Smooth muscle cell of the pulmonary artery (primary cell): ENCODE results near the gene FBLN5. TPM values are rescaled to one million over a fixed set of nuclear protein-coding genes. Genes with fewer than 3 reads are reported as not detected.

Experiments used
- total RNA-seq: library from RNA; depleted of rRNA; stranded (reverse); fragments of >200 nt; gene quantifications from 2 replicates; pipeline ENCODE4 v1.2.3, GENCODE V29; 2014

FBLN5 gene, protein sequence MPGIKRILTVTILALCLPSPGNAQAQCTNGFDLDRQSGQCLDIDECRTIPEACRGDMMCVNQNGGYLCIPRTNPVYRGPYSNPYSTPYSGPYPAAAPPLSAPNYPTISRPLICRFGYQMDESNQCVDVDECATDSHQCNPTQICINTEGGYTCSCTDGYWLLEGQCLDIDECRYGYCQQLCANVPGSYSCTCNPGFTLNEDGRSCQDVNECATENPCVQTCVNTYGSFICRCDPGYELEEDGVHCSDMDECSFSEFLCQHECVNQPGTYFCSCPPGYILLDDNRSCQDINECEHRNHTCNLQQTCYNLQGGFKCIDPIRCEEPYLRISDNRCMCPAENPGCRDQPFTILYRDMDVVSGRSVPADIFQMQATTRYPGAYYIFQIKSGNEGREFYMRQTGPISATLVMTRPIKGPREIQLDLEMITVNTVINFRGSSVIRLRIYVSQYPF
- total RNA-seq: 54.9 and 65.9 TPM in 2 replicates

DNA sequence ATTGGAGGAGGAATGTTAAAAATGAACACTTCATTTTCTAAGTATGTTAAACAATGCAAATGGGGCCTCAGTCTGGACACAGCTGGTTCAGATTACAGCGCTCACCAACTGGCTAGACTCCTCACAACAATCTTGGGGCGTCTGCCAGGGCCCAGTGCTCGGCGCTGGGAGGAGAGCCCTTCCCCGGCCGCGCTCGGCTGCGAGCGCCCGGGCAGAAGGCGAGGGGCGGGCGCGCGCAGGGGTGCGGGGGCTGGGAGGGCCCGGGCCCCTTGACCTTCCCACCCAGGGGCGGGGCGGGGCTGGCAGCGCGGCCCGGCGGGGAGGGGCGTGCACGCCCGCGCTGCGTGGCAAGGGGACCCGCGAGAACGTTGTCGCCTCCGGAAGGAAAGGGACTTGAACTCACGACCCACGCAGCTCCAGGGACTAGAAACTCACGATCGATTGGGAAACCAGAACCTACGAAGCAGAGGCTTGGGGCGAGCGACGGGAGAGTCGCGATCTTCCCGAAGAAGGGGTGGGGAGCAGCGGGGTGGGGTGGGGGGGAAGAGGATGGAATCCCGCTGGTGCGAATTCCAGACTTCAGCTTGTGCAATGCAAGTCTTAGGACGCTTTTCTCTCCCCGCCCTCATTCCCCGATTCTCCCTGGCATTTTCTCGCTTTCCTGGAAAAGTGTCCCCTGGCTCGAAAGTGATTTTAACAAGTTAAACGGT lies at the start of gene FBLN5:
FBLN5 (minus strand) TSS at position 220 of the 710 bp plus-strand sequence. CDS start 465 bp downstream, outside the sequence.

DNA sequence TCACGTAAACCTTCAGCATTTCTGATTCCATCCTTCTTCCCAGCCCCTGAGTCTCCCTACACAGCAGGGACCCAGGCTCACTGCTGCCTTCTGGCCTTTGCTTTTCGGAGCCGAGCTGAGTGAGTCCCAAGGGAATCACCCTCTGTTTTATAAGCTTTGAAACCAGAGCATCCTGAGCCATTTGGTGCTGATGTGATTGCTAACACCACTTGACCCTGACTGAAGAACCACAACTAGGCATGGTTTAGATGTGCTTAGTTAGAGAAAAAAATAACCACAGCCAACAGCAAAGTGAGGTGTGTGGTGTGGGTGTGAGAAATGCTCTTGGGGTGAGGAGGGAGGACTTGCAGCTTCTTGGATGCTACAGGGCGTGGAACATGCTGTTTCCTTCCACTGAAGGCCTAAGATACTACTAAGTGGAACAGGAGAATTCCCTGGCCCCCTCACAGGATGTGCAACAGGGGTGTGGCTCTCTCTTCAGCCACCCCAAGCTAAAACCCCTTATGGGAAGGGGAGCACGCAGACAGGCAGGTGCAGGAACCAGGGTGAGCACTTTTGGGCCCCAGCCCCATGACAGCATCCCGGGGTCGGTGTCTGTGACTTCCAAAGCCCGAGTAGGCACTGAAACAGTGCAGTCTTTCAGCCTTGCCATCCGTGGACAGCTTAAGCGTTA lies 80.0 kb downstream of the FBLN5 start, which contains the start of gene TC2N:
TC2N (minus strand) TSS at position 221 of the 673 bp plus-strand sequence. CDS start 53,767 bp downstream, outside the sequence.

Other genes starting within 250 kb of the FBLN5 start
- gene CATSPERB, start 215.6 kb downstream of the FBLN5 start, total RNA-seq: not detected in 2 replicates
- 0.26 and 0.50 TPM in 2 replicates for gene TC2N, start 80.2 kb downstream of the FBLN5 start, total RNA-seq
- 54.8 and 56.4 TPM in 2 replicates for gene TRIP11, start 92.4 kb upstream of the FBLN5 start, total RNA-seq
- gene ATXN3, start 158.9 kb upstream of the FBLN5 start, total RNA-seq: 38.6 and 39.4 TPM in 2 replicates
- 64.1 and 122 TPM in 2 replicates for gene NDUFB1, start 174.0 kb upstream of the FBLN5 start, total RNA-seq
- 44.5 and 45.0 TPM in 2 replicates for gene CPSF2, start 174.3 kb upstream of the FBLN5 start, total RNA-seq